Colonic mucosa (tissue), 4 donors: ENCODE measurements around the gene RAB11FIP3. TPM values are rescaled to one million over a fixed set of nuclear protein-coding genes. Genes with fewer than 3 reads are reported as not detected.

Experiments
- DNase-seq: peaks from one replicate; pipeline ENCODE4 v3.0.0-alpha.2; 2020
- H3K27ac ChIP-seq: fragments of 200-600 bp; one replicate; pipeline ENCODE4 v1.8.0; 2021
- H3K27me3 ChIP-seq: fragments of 200-600 bp; one replicate; pipeline ENCODE4 v1.8.0; 2021
- H3K36me3 ChIP-seq: fragments of 200-600 bp; one replicate; pipeline ENCODE4 v1.8.0; 2021
- H3K4me1 ChIP-seq: fragments of 200-600 bp; one replicate; pipeline ENCODE4 v1.8.0; 2021; ENCODE audit warnings: mild to moderate bottlenecking
- H3K4me3 ChIP-seq: fragments of 200-600 bp; one replicate; pipeline ENCODE4 v1.8.0; 2021
- H3K9ac ChIP-seq, 2 donors: one replicate each; pipeline ENCODE4 v1.7.0; 2013; ENCODE audit warnings: control low read depth in 2 of 2, low read depth in 2 of 2, low read length in 2 of 2
- H3K9me3 ChIP-seq: fragments of 200-600 bp; one replicate; pipeline ENCODE4 v1.8.0; 2021
- intact Hi-C: fragments of 100-400 bp; cut with DNase I; formaldehyde crosslinking; loops from one replicate; pipeline ENCODE4 v1.14.1; 2022
- total RNA-seq, 2 donors: library from RNA; stranded (reverse); fragmentation: NEBNext Ultra II Directional in 1 of 2; extraction: Animal tissue kit (Norgen Biotek cat#: 25700) in 1 of 2; gene quantifications; one replicate each; pipeline ENCODE4 v1.2.1, GENCODE V29; 2021
- TF ChIP-seq, protein P1 (sequence below): fragments of 200-600 bp; IDR thresholded peaks from one replicate; pipeline ENCODE4 v1.8.0; 2022; ENCODE audit warnings: antibody characterized with exemption, mild to moderate bottlenecking
- donor health status: healthy.
- donor health status: DM: no; HTN: no; CAD: no.
- donor health status: DM: no; HTN: no; CAD: no.

Gene RAB11FIP3
- total RNA-seq, 2 donors from 2014 or later = 20.9 to 22.3 TPM

DNA sequence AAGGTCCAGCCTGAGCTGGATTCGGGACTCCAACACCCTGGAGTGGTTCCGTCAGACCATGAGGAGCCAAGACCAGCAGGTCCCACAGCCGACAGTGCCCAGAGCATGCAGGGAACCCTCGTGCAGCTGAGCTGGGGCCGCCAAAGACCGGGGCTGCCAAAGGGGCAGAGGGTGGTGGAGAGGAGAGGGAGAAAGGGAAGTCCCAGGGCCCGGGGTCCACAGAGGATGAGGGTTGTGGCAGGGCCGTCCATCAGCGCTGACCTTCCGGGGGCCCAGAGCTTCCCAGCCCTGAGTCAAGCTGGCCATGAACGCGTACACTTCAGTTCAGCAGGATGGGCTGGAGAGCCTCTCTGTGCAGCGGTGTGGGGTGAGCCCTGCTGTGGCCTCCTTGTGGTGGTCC, 95.4 kb downstream of the RAB11FIP3 start:
- intact Hi-C loops = no loop called here
- Histone ChIP-seq H3K27me3 (no peaks in the 10 kb centered on the region), H3K9ac (no peak overlapping the region)

DNA sequence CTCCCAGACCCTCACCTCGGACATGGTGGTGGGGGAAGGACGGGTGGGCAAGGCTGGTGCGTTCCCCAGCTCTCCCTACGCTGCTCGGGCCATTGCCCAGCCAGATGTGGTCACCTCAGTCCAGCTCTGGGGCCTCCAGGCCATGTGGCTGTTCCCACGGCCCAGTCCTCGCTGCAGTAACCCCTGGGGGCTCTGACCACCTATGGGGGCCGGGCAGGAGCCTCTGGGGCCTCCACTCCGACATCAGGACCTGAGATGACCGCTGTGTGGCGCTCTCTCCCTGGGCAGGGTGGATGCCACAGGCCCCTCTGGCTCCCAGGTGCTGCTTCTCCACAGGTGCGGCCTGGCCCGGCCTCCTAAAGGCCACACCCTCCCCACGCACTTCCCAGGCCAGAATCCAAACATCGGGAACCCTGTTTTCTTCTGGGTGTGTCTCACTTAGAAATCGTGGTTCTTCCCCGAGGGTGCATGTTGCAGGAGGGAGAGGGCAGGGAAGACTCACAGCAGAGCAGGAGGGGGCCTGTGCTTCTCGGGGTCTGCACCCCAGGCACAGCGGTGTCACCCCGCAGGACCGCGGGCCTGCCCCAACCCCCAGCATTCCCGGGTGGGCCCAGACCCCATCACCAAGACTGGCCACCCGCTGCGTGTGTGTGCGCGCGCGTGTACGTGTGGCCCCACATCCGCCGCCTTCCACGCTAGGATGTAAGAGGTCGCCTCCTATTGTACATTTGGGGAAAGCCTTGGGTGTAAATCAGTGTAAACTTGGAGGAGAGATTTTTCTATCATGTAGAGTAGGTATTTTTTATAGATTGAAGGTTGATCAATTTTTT, 96.1 kb downstream of the RAB11FIP3 start:
- Histone ChIP-seq H3K9ac (no peak overlapping the region), H3K4me3 (no peak overlapping the region), H3K36me3 (no peaks in the 10 kb centered on the region), H3K27ac (no peak overlapping the region), H3K27me3 (no peaks in the 10 kb centered on the region), H3K4me1 (peaks cover 13% of the 10 kb centered on the region), H3K9me3 (no peaks in the 10 kb centered on the region)
- peak; percentile 80 for DNase-seq
- TF ChIP-seq, protein P1, sequence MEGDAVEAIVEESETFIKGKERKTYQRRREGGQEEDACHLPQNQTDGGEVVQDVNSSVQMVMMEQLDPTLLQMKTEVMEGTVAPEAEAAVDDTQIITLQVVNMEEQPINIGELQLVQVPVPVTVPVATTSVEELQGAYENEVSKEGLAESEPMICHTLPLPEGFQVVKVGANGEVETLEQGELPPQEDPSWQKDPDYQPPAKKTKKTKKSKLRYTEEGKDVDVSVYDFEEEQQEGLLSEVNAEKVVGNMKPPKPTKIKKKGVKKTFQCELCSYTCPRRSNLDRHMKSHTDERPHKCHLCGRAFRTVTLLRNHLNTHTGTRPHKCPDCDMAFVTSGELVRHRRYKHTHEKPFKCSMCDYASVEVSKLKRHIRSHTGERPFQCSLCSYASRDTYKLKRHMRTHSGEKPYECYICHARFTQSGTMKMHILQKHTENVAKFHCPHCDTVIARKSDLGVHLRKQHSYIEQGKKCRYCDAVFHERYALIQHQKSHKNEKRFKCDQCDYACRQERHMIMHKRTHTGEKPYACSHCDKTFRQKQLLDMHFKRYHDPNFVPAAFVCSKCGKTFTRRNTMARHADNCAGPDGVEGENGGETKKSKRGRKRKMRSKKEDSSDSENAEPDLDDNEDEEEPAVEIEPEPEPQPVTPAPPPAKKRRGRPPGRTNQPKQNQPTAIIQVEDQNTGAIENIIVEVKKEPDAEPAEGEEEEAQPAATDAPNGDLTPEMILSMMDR = peak; percentile 34
- intact Hi-C loops = no loop called here

More for the DNA sequence above, 95.4 kb downstream of the RAB11FIP3 start:
- H3K9me3 ChIP-seq = no peaks in the 10 kb centered on the region
- H3K36me3 ChIP-seq = no peaks in the 10 kb centered on the region
- DNase-seq = no peak
- H3K4me3 ChIP-seq = no peak overlapping the region
- peaks cover 5% of the 10 kb centered on the region for H3K4me1 ChIP-seq
- TF ChIP-seq, protein P1 = no peak
- no peak overlapping the region for H3K27ac ChIP-seq

DNA sequence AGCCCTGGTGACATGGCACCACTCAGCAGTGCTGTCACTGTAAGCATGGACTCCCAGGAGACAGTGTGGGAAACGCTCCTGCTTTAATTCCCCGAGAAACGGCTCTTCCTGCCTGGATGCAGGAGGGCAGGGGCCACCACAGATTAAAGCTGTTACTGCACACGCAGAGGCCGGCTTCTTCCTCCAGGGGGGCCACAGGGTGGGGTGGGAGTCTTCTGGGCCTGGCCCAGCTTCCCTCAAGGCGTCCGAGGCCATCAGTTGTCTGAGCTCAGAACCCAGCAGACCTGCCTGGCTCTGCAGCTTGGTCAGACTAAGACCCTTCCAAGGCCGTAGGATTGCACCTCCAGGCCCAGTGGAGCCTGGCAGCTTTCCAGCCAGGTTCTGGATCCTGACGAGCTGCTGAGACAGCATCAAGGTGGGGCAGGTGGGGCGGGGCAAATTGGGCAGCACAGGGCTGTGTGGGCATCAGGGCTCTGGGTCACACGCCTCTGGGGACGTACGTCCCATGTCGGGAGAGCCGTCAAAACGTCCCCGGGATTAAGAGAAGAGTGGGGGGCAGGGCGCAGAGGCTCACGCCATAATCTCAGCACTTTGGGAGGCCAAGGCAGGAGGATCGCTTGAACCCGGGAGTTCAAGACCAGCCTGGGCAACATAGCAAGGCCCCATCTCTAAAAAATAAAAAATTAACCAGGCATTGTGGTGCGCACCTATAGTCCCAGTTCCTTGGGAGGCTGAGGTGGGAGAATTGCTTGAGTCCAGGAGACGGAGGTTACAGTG, 97.1 kb downstream of the RAB11FIP3 start:
- H3K9ac ChIP-seq = no peak overlapping the region
- peaks cover 15% of the 10 kb centered on the region for H3K4me1 ChIP-seq
- intact Hi-C loops = no loop called here
- no peaks in the 10 kb centered on the region for H3K36me3 ChIP-seq
- H3K27me3 ChIP-seq = no peaks in the 10 kb centered on the region
- TF ChIP-seq, protein P1 = no peak
- DNase-seq = no peak
- H3K9me3 ChIP-seq = no peaks in the 10 kb centered on the region
- H3K27ac ChIP-seq = no peak overlapping the region
- H3K4me3 ChIP-seq = no peak overlapping the region

DNA sequence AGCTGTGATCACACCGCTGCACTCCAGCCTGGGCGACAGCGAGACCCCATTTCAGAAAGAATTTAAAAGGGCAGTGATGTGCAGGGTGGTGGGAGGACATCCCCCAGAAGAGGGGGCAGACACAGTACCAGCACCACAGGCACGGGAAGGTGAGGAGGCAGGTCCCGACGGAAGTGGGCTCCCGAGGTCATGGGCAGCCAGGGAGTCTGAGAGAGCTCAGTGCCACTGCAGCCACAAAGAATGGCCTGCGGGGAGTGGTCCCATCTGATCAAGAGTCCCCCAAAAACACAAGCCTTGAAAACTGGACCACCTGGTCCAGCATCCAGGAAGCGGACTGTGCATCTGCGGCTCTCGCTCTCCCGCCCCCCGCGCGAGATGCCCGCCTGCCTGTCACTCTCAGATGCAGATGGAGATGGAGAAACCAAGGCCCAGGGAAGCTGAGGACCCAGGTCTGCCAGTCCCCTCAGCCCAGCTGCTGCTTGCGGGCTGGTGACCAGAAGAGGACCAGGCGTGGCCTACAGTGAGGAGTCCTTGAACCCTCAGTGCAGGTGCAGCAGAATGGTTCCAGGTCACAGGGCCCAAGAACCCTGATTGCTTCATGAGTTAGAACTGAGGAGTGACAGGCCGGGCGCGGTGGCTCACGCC, 97.8 kb downstream of the RAB11FIP3 start:
- Histone ChIP-seq H3K9ac (no peak overlapping the region), H3K36me3 (no peaks in the 10 kb centered on the region), H3K27me3 (no peaks in the 10 kb centered on the region), H3K4me1 (peaks cover 15% of the 10 kb centered on the region), H3K4me3 (no peak overlapping the region), H3K27ac (no peak overlapping the region), H3K9me3 (no peaks in the 10 kb centered on the region)
- TF ChIP-seq, protein P1 = no peak
- no peak for DNase-seq
- intact Hi-C loops = no loop called here

DNA sequence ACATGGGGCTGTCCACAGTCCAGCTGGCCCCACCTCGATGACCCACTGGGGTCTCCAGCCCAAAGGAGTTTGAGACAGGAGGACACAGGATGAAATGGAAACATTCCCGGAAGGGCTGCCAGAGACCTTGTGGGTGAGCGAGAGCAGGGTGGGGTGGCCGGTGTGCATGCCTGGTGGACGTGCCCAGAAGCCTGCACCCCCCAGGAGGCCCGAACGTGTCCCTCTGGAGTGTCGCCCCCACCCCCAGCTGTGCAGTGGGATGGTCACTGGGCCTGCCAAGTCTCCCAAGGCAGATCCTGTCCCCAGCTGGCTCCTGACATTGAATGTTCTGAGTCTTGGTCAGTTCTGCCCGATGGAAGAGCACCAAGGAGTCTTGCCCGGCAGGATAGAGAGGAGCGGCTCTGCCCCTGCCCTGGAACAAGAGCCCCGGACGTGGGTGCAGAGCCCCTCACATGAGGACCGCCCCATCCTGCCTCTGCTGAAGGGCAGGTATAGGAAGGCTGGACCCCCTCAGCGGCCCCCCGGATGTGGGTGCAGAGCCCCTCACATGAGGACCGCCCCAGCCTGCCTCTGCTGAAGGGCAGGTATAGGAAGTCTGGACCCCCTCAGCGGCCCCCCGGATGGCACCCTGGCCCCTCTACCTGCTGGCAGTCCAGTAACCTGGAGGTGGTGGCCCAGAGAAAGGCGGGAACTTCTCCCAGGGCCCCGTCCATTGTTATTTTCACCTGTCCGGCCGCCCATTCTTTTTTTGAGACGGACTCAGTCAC, 99.0 kb downstream of the RAB11FIP3 start:
- Histone ChIP-seq H3K4me1 (peaks cover 19% of the 10 kb centered on the region), H3K27ac (no peak overlapping the region), H3K4me3 (no peak overlapping the region), H3K36me3 (no peaks in the 10 kb centered on the region), H3K9ac (no peak overlapping the region), H3K9me3 (no peaks in the 10 kb centered on the region), H3K27me3 (no peaks in the 10 kb centered on the region)
- TF ChIP-seq, protein P1 = no peak
- intact Hi-C loops = no loop called here
- DNase-seq = no peak
